Right hindlimb (tissue), 1 donor: ENCODE results near the gene PPAN.

ENCODE experiments used
- DNase-seq: peaks from one replicate; pipeline ENCODE4 v3.0.0-alpha.2; 2018

Gene PPAN

GRCh38 chr19:10142701-10143375 is 36.7 kb downstream of the PPAN start:
- DNase-seq: no peak

GRCh38 chr19:10143681-10144080 is 37.5 kb downstream of the PPAN start:
- DNase-seq: no peak

- DNase-seq: no peak
Observed at GRCh38 chr19:10144361-10144760, 38.2 kb downstream of the PPAN start.

GRCh38 chr19:10145031-10145430 is 38.9 kb downstream of the PPAN start:
- DNase-seq: no peak

- DNase-seq: no peak
Observed at GRCh38 chr19:10146142-10146541, 40.0 kb downstream of the PPAN start.

- no peak for DNase-seq
Observed at GRCh38 chr19:10149427-10149826, 43.3 kb downstream of the PPAN start.

- DNase-seq: no peak
Observed at GRCh38 chr19:10151521-10151920, 45.4 kb downstream of the PPAN start.

- no peak for DNase-seq
Observed at GRCh38 chr19:10152100-10152499, 45.9 kb downstream of the PPAN start.

- DNase-seq: no peak
Observed at GRCh38 chr19:10155839-10156238, 49.7 kb downstream of the PPAN start.

- DNase-seq: no peak
Observed at GRCh38 chr19:10158071-10158470, 51.9 kb downstream of the PPAN start.

GRCh38 chr19:10158485-10158884 is 52.3 kb downstream of the PPAN start:
- DNase-seq: no peak

GRCh38 chr19:10159610-10160009 is 53.4 kb downstream of the PPAN start:
- no peak for DNase-seq
